GM19351 (cell line): ENCODE measurements around the gene NTRK2.
A peak's percentile ranks its signal among the peaks of the same experiment; 100 is the strongest.

ENCODE experiments used
- ATAC-seq: cut with Tn5 transposase; IDR thresholded peaks from one replicate; pipeline ENCODE4 v1.9.1; 2021; ENCODE audit warnings: mild to moderate bottlenecking, moderate library complexity; ENCODE audit not compliant: unreplicated experiment

Gene NTRK2

GRCh38 chr9:84681516-84682285 is 12.2 kb downstream of the NTRK2 start:
- ATAC-seq = no peak

DNA sequence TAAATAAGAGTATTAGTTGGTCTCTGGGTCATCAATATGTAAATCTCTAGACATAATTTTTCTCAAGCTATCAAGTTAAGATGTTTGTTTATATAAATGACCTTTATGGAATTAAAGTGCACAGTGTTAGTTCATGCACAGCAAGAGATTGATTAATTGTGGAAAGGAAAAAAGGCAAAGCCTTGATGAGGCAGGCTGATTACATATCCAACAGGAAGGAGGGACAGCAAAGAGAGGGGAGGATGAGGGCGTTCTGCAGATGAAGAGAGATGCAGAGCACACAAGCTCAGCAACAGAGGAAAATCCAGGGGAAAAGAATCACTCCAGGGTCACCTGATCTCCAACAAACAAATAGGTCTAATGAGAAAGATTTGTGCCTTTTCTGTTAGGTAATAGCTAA is 16.5 kb downstream of the NTRK2 start:
- no peak for ATAC-seq

DNA sequence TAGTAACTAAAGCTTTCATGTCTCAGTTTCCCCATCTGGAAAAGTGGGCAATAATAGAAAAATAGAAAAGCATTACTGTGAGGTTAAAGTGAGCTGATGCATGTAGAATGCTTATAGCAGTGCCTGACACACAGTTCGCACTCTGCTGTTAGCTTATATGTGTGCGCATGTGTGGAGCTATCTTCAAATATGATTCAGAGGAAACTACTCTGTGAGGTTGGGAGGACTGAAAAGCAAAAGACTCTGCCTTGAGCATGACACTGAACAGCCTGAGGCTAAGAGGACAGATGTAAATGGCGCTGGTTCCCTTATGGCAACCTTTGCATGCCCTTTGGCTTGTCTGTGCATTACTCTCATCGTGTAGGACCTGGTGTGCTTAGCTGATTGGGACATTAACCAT is 19.4 kb downstream of the NTRK2 start:
- no peak for ATAC-seq

- ATAC-seq = no peak
Observed at GRCh38 chr9:84691634-84692033, 22.1 kb downstream of the NTRK2 start.

DNA sequence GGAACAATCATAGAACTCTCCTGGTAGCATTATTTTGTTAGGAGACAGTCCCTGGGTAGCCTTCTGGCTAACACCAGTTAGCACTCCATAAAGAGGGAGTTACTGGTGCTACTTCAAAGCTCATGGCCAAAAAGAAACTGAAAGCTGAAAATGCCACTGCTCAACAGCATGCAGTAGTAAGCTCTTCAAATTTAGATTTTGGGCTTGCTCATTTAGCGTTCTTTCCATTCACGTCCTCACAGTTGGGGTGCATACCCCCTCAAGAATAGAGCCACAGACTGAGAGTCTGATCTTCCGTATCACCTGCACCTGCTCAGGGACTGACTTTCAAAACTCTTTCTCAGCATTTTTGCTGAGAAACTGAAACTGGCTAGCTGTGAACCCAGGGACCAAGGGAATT is 24.7 kb downstream of the NTRK2 start:
- ATAC-seq = peak; percentile 85

GRCh38 chr9:84697042-84697441 is 27.5 kb downstream of the NTRK2 start:
- ATAC-seq = no peak

DNA sequence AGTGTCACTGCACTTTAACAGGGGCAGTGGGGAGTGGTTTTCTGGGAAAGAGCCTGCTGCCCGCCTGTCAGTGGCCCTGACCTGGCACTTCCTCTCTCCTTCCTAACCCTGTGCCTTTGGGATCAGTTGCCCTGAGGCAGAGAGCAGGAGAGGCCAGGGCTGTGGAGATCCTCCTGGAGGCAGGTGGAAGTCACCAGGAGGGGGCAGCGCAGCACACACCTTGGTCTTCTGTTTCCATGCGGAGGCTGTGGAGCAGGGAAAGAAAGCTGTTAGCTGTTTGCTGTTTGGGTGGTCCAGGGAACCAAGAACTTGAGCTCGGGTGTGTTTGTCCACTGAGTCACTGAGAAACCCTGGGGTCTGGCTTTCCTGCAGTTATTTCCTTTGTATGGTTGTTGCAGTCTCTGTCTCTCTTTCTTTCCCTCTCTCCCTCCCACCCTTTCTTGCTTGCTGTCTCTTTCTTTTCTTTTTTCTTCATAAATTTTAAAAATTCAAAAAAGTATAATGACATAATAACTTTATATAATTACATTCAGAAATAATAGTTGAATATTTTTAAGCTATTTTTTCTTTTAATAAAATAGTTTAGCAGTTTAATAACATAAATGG is 28.1 kb downstream of the NTRK2 start:
- no peak for ATAC-seq

DNA sequence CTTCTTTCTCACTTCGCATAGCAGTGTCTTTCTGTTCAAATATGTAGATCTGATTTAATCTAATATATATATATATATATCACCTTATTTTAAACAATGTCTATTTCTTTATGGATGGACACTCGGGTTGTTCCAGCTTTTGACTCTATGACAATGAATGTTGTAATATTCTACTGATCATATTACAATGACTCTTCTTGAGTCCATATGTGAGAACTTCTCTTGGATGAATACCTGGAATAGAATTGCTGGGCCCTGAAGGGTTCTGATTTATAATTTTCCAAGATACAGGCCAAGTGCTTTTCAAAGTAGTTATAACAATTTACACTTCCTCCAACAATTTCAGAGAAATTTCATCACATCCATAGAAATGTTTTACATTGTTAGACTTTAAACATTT is 28.8 kb downstream of the NTRK2 start:
- ATAC-seq = no peak

DNA sequence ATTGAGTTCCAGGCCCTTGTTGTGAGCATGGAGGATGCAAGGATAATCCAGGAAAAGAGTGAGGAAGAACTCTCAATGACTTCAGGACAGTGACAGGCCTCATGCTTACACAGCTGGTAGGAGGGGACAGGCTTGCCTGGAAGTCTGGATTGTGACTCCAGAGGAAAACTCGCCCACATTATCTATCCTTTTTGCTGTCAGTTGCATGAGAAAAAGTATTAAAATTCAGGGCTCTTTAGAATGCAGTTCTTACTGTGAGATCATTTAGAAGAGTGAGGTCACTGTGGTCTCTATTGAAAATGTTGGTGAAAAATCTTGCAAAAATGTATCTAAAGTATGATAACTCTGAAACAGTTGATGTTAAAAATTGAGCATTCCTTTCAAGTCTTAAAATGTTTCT is 30.5 kb downstream of the NTRK2 start:
- no peak for ATAC-seq

DNA sequence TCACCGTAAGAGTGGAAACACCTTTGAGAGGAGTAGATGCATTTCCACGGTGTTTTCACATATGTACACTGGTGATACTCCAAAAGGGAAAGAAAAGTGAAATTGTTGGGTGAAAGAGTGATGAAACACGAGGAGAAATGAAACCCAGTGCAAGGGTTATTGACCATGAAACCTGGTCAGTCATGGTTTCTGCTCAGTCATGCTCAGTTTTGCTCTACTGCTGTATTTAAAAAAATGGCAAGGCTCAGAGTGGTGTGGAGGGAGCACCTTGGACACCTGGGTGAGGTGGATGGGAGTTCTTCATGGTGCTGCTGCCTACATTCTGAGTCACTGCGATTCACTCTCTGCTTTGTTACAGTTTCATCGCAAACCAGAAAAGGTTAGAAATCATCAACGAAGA is 32.3 kb downstream of the NTRK2 start:
- peak; percentile 86 for ATAC-seq

DNA sequence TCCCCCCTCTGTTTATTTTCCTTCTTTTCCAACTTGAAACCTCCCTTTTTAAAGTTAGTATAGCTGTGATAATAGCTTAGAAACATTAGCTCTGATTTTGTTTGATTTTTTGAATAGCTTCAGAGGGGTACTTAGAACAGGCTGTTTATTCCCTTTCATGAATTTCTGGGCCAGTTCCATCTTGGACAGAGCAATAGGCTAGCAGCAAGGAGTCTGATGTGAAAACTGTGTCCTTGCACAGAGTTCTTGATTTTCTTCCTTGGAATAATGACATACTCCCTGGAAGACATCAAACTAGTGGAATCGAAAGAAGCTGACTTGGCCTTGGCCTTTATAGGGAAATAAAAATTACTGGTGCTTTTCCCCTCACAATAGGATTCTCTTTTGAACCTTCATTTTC is 32.9 kb downstream of the NTRK2 start:
- no peak for ATAC-seq

DNA sequence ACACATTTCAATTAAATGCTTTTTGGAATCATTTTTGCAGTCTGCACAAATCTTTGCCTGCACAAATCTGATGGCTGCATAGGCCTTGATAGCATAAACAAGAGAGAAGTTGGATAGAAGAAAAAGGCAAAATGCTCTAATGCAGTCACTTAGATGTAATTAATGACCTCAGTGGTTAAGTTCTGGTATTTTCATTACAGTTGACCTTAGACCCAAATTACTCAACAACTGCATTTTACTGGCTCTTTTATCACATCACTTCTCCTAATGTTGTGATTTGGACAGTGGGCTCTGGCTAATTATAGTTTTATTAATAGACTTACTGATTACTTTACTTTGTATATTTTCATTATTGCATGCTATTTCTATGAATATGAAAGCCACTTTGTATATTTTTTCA is 34.3 kb downstream of the NTRK2 start:
- ATAC-seq = no peak

DNA sequence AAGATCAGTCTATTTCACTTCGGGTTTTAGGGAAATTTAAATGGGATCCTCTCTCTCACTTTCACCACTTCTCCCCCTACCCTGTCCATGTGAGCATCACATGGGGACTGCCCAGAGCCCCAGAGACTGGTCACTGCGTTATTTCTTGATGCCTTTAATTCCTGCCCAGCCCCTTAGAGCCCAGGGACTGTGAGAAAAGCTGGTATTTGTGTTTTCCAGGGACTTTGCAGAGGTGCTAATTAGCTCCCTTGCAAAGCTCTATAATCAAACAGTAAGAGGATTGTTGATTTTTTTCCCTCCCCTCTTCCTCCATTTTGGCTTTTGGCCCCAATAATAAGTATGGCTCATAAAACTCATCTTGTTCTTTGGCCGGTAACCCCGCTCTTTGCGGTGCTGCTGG is 35.6 kb downstream of the NTRK2 start:
- no peak for ATAC-seq

DNA sequence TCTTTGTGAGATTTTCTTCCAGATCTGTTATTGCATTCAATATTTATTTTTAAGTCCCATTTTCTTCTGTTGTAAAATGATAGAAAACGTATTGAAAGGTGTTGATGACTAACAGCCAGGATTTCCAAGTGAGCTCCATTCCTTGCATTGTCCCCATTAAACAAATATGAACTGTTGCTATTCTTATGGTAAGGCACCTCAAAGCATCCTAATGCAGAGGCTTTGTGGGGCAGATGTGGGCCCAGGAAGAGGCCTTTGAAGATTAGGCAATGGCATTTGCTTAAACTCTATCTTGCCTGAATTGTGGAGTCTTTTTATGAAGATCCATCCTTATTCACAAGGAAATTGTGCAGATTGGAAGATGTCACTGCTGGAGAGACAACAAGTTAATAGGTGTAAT is 38.9 kb downstream of the NTRK2 start:
- ATAC-seq = no peak

GRCh38 chr9:84709056-84709455 is 39.5 kb downstream of the NTRK2 start:
- no peak for ATAC-seq

GRCh38 chr9:84710701-84711397 is 41.3 kb downstream of the NTRK2 start:
- no peak for ATAC-seq

DNA sequence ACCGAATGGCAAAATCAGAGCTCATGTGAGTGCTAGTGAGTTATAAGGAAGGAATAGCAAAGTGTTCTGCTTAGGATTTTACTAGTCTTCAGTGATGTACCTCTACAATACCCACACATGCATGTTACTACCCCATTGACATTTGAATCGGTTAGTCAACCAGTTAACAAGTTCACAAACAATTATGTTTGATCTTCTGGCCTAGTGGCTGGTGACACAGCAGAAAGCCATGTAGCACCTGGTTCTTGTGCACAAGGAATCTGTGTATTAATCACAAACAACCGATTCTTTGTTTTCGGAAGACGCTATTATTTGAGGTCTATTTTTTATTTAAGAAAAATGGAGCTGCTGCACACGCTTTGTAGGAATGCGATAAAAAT is 41.9 kb downstream of the NTRK2 start:
- ATAC-seq = no peak

DNA sequence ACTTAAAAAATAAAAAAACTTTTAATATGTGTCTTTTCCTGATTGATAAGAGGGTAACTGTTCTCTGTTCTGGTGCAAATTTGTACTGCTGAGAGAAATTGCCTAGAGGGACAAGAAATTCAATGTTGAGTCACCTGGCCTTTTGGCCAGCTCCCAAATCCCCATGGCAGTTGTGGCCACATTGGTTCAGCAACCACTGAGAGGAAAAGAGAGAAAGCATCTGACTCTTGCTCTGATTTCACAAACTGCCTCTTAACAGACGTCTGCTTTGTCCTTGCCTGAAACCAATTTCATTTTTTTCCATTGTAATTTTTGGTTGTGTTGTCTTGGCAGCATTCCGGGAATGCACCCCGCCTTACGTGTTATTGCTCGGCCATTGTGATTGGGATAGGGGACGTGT is 42.4 kb downstream of the NTRK2 start:
- no peak for ATAC-seq

GRCh38 chr9:84716217-84716616 is 46.7 kb downstream of the NTRK2 start:
- ATAC-seq = no peak

- no peak for ATAC-seq
Observed at GRCh38 chr9:84718476-84718875, 48.9 kb downstream of the NTRK2 start.

DNA sequence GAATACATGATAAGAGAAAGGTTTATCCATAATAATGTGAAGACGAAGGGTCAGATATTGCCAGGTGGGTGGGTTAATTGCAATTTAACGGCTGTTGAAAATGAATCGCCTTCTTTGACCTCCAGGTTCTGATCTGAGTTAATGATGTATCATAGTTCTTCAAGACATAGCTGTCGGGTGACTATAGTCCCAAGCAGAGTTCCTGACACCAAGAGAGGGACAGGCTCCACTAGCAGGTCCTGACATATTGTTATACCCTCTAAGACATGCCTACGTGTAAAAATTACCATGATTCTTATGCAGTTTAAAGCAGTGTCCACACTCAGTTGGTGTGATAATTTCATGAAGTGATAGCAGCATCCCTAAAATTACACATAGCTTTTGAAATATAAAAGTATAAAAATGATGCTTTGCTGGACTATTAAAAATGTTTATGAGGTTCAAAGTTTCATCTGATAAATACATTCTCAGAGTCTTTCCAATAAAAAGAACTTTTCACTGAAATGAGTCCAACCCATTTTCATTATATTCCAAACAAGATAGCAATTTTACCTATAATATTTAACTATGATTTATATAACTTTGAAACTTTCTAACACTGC is 53.0 kb downstream of the NTRK2 start:
- ATAC-seq = no peak

- no peak for ATAC-seq
Observed at GRCh38 chr9:84723426-84723825, 53.9 kb downstream of the NTRK2 start.
